HCT116 (cell line): ENCODE data around the gene ABRACL. TPM values are rescaled to one million over a fixed set of nuclear protein-coding genes. Genes with fewer than 3 reads are reported as not detected.

Source experiments
- ATAC-seq: fragments of 200-7000 bp; cut with Tn5 transposase; 2 replicates; pipeline ENCODE4 v1.9.1; 2020; ENCODE audit warnings: mild to moderate bottlenecking, moderate library complexity
- BruUV-seq: library from RNA; stranded (reverse); fragments of 400-500 nt; replicated peaks from 2 replicates; lab custom pipeline; 2021; lab: Mats Ljungman, UMichigan
- CTCF ChIA-PET: fragments of 300-600 bp; sonication (Branson Sonifier 250); formaldehyde crosslinking; loops from one replicate; lab custom pipeline; 2021; ENCODE audit warnings: antibody characterized with exemption; lab: Charles Lee
- POLR2A ChIA-PET: fragments of 300-600, 350-600 bp; sonication (Branson Sonifier 250); formaldehyde crosslinking; loops from one replicate; lab custom pipeline; 2021; ENCODE audit warnings: antibody characterized with exemption; lab: Charles Lee
- RAD21 ChIA-PET, 2 experiments: fragments of 300-600 bp; sonication (Branson Sonifier 250); formaldehyde crosslinking; loops; one replicate each; lab custom pipeline; 2023; ENCODE audit warnings: low total read pairs in 2 of 2; ENCODE audit not compliant: uncharacterized antibody in 2 of 2, unreplicated experiment in 2 of 2, low non-redundant PET in 1 of 2; lab: Charles Lee
- DNase-seq: peaks from one replicate; pipeline ENCODE4 v3.0.0-alpha.2; 2010; ENCODE audit warnings: low read depth, low spot score
- H2AFZ ChIP-seq: fragments of 200-600 bp; shearing (Covaris generic), sonication (generic); 2 replicates; pipeline ENCODE4 v1.6.1; 2017; ENCODE audit warnings: low read depth, mixed run types, mixed read lengths, antibody characterized with exemption, low read length; ENCODE audit not compliant: poor library complexity, severe bottlenecking
- H3K27ac ChIP-seq: 2 replicates; pipeline ENCODE4 v1.5.1; 2012; ENCODE audit warnings: low read depth, low read length
- H3K27me3 ChIP-seq: fragments of 200-600 bp; sonication (generic); 2 replicates; pipeline ENCODE4 v1.6.1; 2016; ENCODE audit warnings: mixed run types, low read length, mixed read lengths; ENCODE audit not compliant: insufficient read depth
- H3K36me3 ChIP-seq, 2 experiments: fragments of 200-500 bp in 1 of 2; fragments of 200-600 bp in 1 of 2; sonication (Bioruptor generic) in 1 of 2; sonication (generic) in 1 of 2; 2 replicates each; pipeline versions ENCODE4 v1.5.1 to v1.6.1; 2014 to 2016; ENCODE audit warnings: low read length in 2 of 2, inconsistent platforms in 1 of 2, mixed read lengths in 1 of 2, mixed run types in 1 of 2; ENCODE audit not compliant: insufficient read depth in 2 of 2, control insufficient read depth in 1 of 2
- H3K4me1 ChIP-seq, 2 experiments: fragments of 200-600 bp in 1 of 2; sonication (generic) in 1 of 2; 2 replicates each; pipeline versions ENCODE4 v1.5.1 to v1.6.1; 2012 to 2017; ENCODE audit warnings: low read length in 2 of 2, inconsistent platforms in 1 of 2, mild to moderate bottlenecking in 1 of 2, mixed read lengths in 1 of 2, mixed run types in 1 of 2, moderate library complexity in 1 of 2; ENCODE audit not compliant: insufficient read depth in 2 of 2, control insufficient read depth in 1 of 2
- H3K4me2 ChIP-seq: fragments of 200-600 bp; sonication (generic); 2 replicates; pipeline ENCODE4 v1.6.1; 2017; ENCODE audit warnings: mixed run types, low read length, mixed read lengths
- H3K4me3 ChIP-seq, 2 experiments: fragments of 200-600 bp in 1 of 2; sonication (generic) in 1 of 2; replicated peaks in 1 of 2; 2 replicates each; pipeline ENCODE4 v1.5.1; 2011 to 2016; ENCODE audit warnings: low read length in 2 of 2, control low read depth in 1 of 2, low read depth in 1 of 2, mild to moderate bottlenecking in 1 of 2, mixed read lengths in 1 of 2, mixed run types in 1 of 2
- H3K79me2 ChIP-seq: fragments of 200-600 bp; sonication (generic); 2 replicates; pipeline ENCODE4 v1.6.1; 2017; ENCODE audit warnings: mild to moderate bottlenecking, mixed run types, low read length, moderate library complexity, mixed read lengths; ENCODE audit not compliant: insufficient read depth
- H3K9ac ChIP-seq: fragments of 200-600 bp; sonication (generic); 2 replicates; pipeline ENCODE4 v1.6.1; 2016; ENCODE audit warnings: low read length, mixed read lengths
- H3K9me2 ChIP-seq: fragments of 200-600 bp; sonication (generic), shearing (Covaris generic); 2 replicates; pipeline ENCODE4 v1.6.1; 2017; ENCODE audit warnings: mixed run types, mild to moderate bottlenecking, moderate library complexity; ENCODE audit not compliant: insufficient read depth
- H3K9me3 ChIP-seq, 2 experiments: fragments of 200-500 bp in 1 of 2; fragments of 200-600 bp in 1 of 2; sonication (Bioruptor generic) in 1 of 2; sonication (generic) in 1 of 2; 2 replicates each; pipeline ENCODE4 v1.6.1; 2014 to 2017; ENCODE audit warnings: low read length in 2 of 2, mixed read lengths in 2 of 2, inconsistent platforms in 1 of 2, low read depth in 1 of 2, mild to moderate bottlenecking in 1 of 2, mixed run types in 1 of 2, moderate library complexity in 1 of 2; ENCODE audit not compliant: control insufficient read depth in 1 of 2, insufficient read depth in 1 of 2
- H4K20me1 ChIP-seq: fragments of 200-600 bp; sonication (generic), shearing (Covaris generic); 2 replicates; pipeline ENCODE4 v1.6.1; 2017; ENCODE audit warnings: mixed run types, mild to moderate bottlenecking, moderate library complexity; ENCODE audit not compliant: insufficient read depth
- CEBPB ChIP-seq: IDR thresholded peaks from 2 replicates; pipeline ENCODE4 v1.6.1; 2012; ENCODE audit warnings: low read depth
- EZH2 ChIP-seq: fragments of 200-600 bp; sonication (generic); IDR thresholded peaks from 2 replicates; pipeline ENCODE4 v1.6.1; 2017; ENCODE audit warnings: antibody characterized with exemption, mixed run types
- POLR2A ChIP-seq: IDR thresholded peaks from 2 replicates; pipeline ENCODE4 v1.7.0; 2011; ENCODE audit warnings: borderline replicate concordance; ENCODE audit not compliant: insufficient read depth, insufficient read length; ENCODE audit errors: extremely low read depth
- TCF7L2 ChIP-seq: IDR thresholded peaks from 2 replicates; pipeline ENCODE4 v1.7.0; 2011; ENCODE audit warnings: borderline replicate concordance, inconsistent platforms; ENCODE audit not compliant: insufficient read depth, insufficient read length; ENCODE audit errors: extremely low read depth
- YY1 ChIP-seq: IDR thresholded peaks from 2 replicates; pipeline ENCODE4 v1.6.1; 2011; ENCODE audit warnings: low read length, low read depth, moderate library complexity, mild to moderate bottlenecking; ENCODE audit not compliant: insufficient replicate concordance; ENCODE audit errors: extremely low read depth
- ZNF274 ChIP-seq: fragments of 200-500 bp; sonication (Bioruptor generic); IDR thresholded peaks from 2 replicates; pipeline ENCODE4 v1.6.1; 2014; ENCODE audit warnings: mild to moderate bottlenecking, low read depth, low read length, inconsistent platforms
- intact Hi-C: fragments of 100-400 bp; cut with micrococcal nuclease; formaldehyde crosslinking; loops from 2 replicates; pipeline ENCODE4 v1.10.0; 2022
- total RNA-seq: library from RNA; stranded (reverse); gene quantifications from one replicate; pipeline ENCODE4 v1.2.1, GENCODE V29; 2021; ENCODE audit not compliant: unreplicated experiment
- TF ChIP-seq, protein P1 (sequence below), 3 experiments: fragments of 200-600 bp in 1 of 3; sonication (generic) in 1 of 3; IDR thresholded peaks in 2 of 3; conservative IDR thresholded peaks in 1 of 3; 2 replicates each; pipeline ENCODE4 v1.5.1; 2012 to 2017; ENCODE audit warnings: low read depth in 2 of 3, low read length in 2 of 3, antibody characterized with exemption in 1 of 3, borderline replicate concordance in 1 of 3, control low read depth in 1 of 3, mild to moderate bottlenecking in 1 of 3, mixed read lengths in 1 of 3, mixed run types in 1 of 3, moderate library complexity in 1 of 3; ENCODE audit not compliant: insufficient read depth in 1 of 3

ABRACL gene
- total RNA-seq, 1 experiment from 2014 or later: 47.4 TPM

DNA sequence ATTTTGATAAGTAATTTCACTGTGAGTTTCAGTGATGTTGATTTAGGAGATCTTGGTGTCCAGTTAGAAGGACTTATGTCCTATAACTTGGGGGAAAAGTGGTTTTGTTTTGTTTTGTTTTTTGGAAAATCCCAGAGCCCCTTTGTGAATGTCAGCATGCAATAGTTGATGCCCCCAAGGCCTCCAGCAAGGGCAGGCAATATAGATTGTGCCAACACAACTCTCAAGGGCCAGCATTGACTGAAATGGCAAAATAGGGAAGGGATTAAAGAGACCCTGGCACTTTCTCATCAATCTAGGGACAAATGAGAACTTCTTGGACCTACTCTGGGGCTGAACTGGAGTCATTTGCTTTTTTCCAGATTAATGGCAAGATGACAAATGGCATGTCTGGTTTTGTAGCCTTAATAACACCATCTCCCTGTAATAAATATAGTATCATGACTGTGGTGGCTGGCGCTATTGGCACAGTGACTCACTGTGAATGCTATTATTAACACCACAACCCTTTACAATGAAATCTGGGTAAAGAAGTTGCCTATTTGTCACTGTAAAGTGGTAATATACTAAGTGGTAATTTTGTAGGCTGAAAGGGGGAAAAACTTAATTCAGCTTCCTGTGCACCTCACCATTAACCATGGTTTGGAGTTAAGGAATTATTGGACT is 51.8 kb downstream of the ABRACL start (continued):
- TF ChIP-seq, protein P1, sequence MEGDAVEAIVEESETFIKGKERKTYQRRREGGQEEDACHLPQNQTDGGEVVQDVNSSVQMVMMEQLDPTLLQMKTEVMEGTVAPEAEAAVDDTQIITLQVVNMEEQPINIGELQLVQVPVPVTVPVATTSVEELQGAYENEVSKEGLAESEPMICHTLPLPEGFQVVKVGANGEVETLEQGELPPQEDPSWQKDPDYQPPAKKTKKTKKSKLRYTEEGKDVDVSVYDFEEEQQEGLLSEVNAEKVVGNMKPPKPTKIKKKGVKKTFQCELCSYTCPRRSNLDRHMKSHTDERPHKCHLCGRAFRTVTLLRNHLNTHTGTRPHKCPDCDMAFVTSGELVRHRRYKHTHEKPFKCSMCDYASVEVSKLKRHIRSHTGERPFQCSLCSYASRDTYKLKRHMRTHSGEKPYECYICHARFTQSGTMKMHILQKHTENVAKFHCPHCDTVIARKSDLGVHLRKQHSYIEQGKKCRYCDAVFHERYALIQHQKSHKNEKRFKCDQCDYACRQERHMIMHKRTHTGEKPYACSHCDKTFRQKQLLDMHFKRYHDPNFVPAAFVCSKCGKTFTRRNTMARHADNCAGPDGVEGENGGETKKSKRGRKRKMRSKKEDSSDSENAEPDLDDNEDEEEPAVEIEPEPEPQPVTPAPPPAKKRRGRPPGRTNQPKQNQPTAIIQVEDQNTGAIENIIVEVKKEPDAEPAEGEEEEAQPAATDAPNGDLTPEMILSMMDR (IDR thresholded peaks at IDR 0.05 in 2 of 3, conservative IDR thresholded peaks at IDR 0.05 in 1 of 3; ENCODE audit: borderline replicate concordance in 1 of 3, insufficient read depth in 1 of 3, low read depth in 2 of 3, low read length in 2 of 3): no peak
- TF ChIP-seq ZNF274: no peak
- no peak for TF ChIP-seq TCF7L2
- TF ChIP-seq POLR2A: no peak
- TF ChIP-seq CEBPB: no peak
- no peak for TF ChIP-seq YY1

DNA sequence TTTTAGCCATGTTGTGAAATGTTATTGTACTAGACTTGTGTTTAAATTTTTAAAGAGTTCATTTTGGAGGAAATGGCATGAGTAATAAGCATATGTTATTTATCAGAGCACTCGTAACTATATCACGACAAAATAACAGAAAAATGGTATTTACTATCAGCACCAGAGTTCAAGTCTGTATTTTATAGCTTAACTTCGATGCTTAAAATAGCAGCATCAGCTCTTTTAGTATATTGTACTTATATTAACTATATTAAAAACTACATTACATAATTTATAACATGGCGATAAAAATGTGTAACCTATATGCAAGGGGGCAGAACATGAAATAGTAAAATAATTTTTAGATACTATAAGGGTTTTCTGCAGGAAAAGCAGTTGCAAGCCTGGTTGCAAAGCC is 52.9 kb downstream of the ABRACL start:
- ChIA-PET POLR2A (no interaction called here), RAD21 (no interaction called here), CTCF (no interaction called here)
- no peaks in the 10 kb centered on the region for H3K27me3 ChIP-seq
- no peaks in the 10 kb centered on the region for H3K9me3 ChIP-seq
- H3K4me1 ChIP-seq: peaks cover 0 to 13% of the 10 kb centered on the region in 2 experiments; a peak in 2 of 4 replicates
- H2AFZ ChIP-seq: no peak overlapping the region
- intact Hi-C loops: no loop called here
- H3K27ac ChIP-seq: no peak overlapping the region
- DNase-seq: no peak
- H3K4me2 ChIP-seq: no peak overlapping the region
- no peak for TF ChIP-seq EZH2
- H4K20me1 ChIP-seq: no peaks in the 10 kb centered on the region
- H3K9me2 ChIP-seq: no peaks in the 10 kb centered on the region
- H3K79me2 ChIP-seq: no peaks in the 10 kb centered on the region
- H3K36me3 ChIP-seq: no peaks in the 10 kb centered on the region
- ATAC-seq: no peak
- H3K4me3 ChIP-seq: no peak overlapping the region
- no peak overlapping the region for H3K9ac ChIP-seq
- no TSS peak for BruUV-seq
